22Rv1 (cell line): Measurements from ENCODE around the gene DPT.

ENCODE experiments used
- ZFX ChIP-seq: fragments of 450-650 bp; IDR thresholded peaks from 2 replicates; pipeline ENCODE4 v1.6.1; 2017; ENCODE audit warnings: antibody characterized with exemption, borderline replicate concordance
- TF ChIP-seq, protein P1 (sequence below): fragments of 450-650 bp; IDR thresholded peaks from 2 replicates; pipeline ENCODE4 v1.5.1; 2017; ENCODE audit warnings: mild to moderate bottlenecking

DNA sequence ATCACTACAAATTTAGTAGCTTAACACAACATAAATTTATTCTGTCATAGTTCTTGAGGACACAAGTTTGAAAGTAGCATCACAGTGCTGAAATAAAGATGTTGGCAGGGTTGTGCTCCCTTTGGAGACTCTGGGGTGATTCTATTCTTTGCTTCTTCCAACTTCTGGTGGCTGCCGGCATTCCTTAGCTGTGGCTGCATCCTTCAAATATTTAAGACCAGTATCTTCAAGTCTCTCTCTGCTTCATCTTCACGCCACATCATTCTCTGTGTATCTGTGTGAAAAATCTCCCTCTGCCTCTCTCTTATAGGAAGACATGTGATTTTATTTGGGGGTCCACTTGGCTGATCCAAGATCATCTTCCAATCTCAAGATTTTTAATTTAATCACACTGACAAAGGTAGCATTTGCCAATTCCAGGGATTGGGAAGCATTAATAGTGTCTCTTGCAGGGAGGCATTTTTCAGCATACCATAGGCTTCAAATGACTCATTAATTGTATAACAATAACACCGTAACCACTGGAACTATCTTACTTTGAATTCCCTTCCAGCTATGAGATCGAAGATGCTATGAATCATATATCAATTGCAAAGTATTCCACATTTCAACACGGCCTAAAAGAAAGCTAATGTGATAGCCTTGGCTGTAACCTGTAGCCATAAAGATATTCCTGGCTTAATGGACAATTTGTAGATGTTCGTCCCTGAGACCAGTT, 74.6 kb downstream of the DPT start:
- TF ChIP-seq, protein P1, sequence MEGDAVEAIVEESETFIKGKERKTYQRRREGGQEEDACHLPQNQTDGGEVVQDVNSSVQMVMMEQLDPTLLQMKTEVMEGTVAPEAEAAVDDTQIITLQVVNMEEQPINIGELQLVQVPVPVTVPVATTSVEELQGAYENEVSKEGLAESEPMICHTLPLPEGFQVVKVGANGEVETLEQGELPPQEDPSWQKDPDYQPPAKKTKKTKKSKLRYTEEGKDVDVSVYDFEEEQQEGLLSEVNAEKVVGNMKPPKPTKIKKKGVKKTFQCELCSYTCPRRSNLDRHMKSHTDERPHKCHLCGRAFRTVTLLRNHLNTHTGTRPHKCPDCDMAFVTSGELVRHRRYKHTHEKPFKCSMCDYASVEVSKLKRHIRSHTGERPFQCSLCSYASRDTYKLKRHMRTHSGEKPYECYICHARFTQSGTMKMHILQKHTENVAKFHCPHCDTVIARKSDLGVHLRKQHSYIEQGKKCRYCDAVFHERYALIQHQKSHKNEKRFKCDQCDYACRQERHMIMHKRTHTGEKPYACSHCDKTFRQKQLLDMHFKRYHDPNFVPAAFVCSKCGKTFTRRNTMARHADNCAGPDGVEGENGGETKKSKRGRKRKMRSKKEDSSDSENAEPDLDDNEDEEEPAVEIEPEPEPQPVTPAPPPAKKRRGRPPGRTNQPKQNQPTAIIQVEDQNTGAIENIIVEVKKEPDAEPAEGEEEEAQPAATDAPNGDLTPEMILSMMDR: no peak
- no peak for TF ChIP-seq ZFX
